Left lung (tissue), 10 donors: Measurements from ENCODE around the gene FMNL3. TPM values are rescaled to one million over a fixed set of nuclear protein-coding genes. Genes with fewer than 3 reads are reported as not detected.

Source experiments
- ATAC-seq: fragments of 200-7000 bp; cut with Tn5 transposase; one replicate; pipeline ENCODE4 v1.9.1; 2020; ENCODE audit warnings: moderate library complexity
- DNase-seq, 4 donors: peaks; one replicate each; pipeline ENCODE4 v3.0.0-alpha.2; 2013 to 2020
- H3K27ac ChIP-seq, 2 donors: fragments of 200-600 bp; sonication (generic) in 1 of 2; one replicate each; pipeline versions ENCODE4 v1.5.0 to v1.8.0; 2020 to 2021
- H3K27me3 ChIP-seq, 2 donors: fragments of 200-600 bp; sonication (generic) in 1 of 2; one replicate each; pipeline versions ENCODE4 v1.5.0 to v1.8.0; 2020 to 2021
- H3K36me3 ChIP-seq, 2 donors: fragments of 200-600 bp; sonication (generic) in 1 of 2; one replicate each; pipeline versions ENCODE4 v1.5.0 to v1.8.0; 2020 to 2021
- H3K4me1 ChIP-seq, 2 donors: fragments of 200-600 bp; one replicate each; pipeline ENCODE4 v1.8.0; 2021
- H3K4me3 ChIP-seq, 2 donors: fragments of 200-600 bp; sonication (generic) in 1 of 2; one replicate each; pipeline versions ENCODE4 v1.5.0 to v1.8.0; 2020 to 2021; ENCODE audit warnings: mild to moderate bottlenecking in 1 of 2
- H3K9me3 ChIP-seq, 2 donors: fragments of 200-600 bp; sonication (generic) in 1 of 2; one replicate each; pipeline versions ENCODE4 v1.5.0 to v1.8.0; 2020 to 2021
- intact Hi-C, 2 donors: fragments of 100-400 bp; cut with DNase I; formaldehyde crosslinking; loops; one replicate each; pipeline versions ENCODE4 v1.11.2 to v1.14.2; 2022
- polyA plus RNA-seq, 6 donors: library from polyadenylated mRNA; unstranded; fragments of 120-200 nt; gene quantifications; one replicate each; pipeline ENCODE4 v1.2.1, GENCODE V29; 2013; ENCODE audit not compliant: insufficient read length in 6 of 6
- total RNA-seq, 2 donors: library from RNA; stranded (reverse); fragmentation: NEBNext Ultra II Directional; extraction: Animal tissue kit (Norgen Biotek cat#: 25700); gene quantifications; one replicate each; pipeline ENCODE4 v1.2.1, GENCODE V29; 2021
- TF ChIP-seq, protein P1 (sequence below), 2 donors: fragments of 200-600 bp; sonication (generic) in 1 of 2; IDR thresholded peaks; one replicate each; pipeline versions ENCODE4 v1.5.0 to v1.8.0; 2021; ENCODE audit warnings: antibody characterized with exemption in 2 of 2
- donor health status: DM: no; HTN: yes; CAD: no.
- donor health status: DM: no; HTN: no; CAD: no.

FMNL3 gene
- total and polyA plus RNA-seq, 8 donors = 30.0 to 61.7 (median 57.5) TPM

DNA sequence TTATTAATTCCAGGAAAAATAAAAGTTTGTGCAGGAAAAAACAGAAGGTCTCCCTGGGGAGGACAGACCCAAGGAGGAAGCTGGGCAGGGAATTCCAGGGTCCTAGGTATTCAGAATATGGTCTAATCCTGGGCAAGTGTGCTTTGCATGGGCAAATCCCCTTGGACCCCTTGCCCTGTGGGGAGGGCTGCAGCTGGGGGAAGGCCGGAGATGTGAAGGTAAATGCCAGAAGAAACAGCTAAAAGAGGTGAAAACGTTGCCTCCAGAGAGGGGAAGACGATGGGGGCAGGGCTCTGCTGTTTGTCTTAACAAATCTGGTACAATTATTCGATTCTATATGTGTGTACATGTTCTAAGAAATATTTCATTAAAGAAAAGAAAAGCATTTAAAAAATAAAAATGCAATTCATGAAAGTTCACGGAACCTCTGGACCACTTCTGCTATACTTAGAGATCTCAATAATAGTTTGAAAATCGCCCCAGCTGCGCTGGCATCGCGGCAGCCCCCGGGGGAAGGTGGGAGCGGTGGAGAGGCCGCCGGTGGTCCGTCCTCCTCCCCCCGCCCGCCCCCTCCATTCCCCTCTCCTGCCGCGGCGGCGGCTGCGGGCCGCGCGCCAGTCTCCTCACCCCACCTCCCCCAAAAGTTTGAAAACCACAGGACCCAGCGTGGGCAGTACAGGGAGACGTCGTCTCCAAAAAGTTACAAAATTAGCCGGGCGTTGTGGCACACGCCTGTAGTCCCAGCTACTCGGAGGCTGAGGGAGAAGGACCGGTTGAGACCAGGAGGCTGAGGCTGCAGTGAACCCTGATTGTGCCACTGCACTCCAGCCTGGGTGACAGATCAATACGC, 85.3 kb downstream of the FMNL3 start:
- Histone ChIP-seq H3K9me3 (no peaks in the 10 kb centered on the region), H3K4me1 (peaks cover 11 to 28% of the 10 kb centered on the region in 2 donors), H3K27ac (peak overlapping the region in 1 of 2 donors; percentile 77), H3K36me3 (no peaks in the 10 kb centered on the region), H3K4me3 (peak overlapping the region; percentile 46 to 56), H3K27me3 (peaks cover 0 to 33% of the 10 kb centered on the region in 2 donors)
- ATAC-seq = peak; percentile 5
- TF ChIP-seq, protein P1, sequence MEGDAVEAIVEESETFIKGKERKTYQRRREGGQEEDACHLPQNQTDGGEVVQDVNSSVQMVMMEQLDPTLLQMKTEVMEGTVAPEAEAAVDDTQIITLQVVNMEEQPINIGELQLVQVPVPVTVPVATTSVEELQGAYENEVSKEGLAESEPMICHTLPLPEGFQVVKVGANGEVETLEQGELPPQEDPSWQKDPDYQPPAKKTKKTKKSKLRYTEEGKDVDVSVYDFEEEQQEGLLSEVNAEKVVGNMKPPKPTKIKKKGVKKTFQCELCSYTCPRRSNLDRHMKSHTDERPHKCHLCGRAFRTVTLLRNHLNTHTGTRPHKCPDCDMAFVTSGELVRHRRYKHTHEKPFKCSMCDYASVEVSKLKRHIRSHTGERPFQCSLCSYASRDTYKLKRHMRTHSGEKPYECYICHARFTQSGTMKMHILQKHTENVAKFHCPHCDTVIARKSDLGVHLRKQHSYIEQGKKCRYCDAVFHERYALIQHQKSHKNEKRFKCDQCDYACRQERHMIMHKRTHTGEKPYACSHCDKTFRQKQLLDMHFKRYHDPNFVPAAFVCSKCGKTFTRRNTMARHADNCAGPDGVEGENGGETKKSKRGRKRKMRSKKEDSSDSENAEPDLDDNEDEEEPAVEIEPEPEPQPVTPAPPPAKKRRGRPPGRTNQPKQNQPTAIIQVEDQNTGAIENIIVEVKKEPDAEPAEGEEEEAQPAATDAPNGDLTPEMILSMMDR (IDR thresholded peaks at IDR 0.05) = no peak
- DNase-seq = no peak
- intact Hi-C loops = no loop called here

DNA sequence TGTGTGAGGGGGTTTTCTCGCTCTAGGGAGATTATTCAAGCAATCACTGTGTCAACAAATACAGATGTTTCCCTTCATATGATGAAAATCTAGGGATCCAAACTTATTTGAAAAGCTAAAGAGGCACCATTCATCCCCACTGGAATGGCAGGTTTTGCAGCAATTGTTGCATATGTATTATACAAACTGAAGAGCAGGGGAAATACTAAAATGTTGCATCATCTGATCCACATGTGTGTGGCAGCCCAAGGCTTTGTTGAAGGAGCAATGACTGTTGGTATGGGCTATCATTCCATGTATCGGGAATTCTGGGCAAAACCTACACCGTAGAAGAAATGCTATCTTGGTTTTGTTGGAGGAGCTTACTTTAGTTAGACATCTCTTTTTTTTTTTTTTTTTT, 87.9 kb downstream of the FMNL3 start:
- Histone ChIP-seq H3K9me3 (no peaks in the 10 kb centered on the region), H3K27me3 (peaks cover 0 to 34% of the 10 kb centered on the region in 2 donors), H3K4me1 (peaks cover 11 to 24% of the 10 kb centered on the region in 2 donors), H3K4me3 (no peak overlapping the region), H3K36me3 (no peaks in the 10 kb centered on the region), H3K27ac (no peak overlapping the region)
- no peak for ATAC-seq
- intact Hi-C loops = no loop called here
- TF ChIP-seq, protein P1 (IDR thresholded peaks at IDR 0.05) = no peak
- DNase-seq = peak in 1 of 4 donors; percentile 36

DNA sequence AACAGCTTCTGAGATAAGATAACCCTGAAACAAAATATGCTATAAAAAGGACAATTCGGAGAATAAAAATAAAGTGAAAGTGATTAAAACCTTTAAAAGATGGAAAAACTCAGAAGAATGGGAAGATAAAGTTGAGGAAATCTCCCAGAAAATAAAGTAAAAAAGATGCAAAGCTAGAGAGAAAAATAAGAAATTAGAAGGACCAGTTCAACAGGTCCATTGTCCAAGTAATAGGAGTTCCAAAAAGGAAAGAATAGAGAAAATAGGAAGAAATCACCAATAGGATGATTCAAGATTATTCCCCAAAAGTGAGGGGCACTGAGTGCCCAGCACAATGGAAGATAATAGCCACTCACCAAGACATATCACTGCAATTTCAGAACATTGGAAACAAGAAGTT, 88.6 kb downstream of the FMNL3 start:
- ATAC-seq (no peak), DNase-seq (no peak)
- intact Hi-C loops = no loop called here
- H3K27me3 ChIP-seq = peaks cover 0 to 34% of the 10 kb centered on the region in 2 donors
- H3K27ac ChIP-seq = no peak overlapping the region
- H3K4me3 ChIP-seq = no peak overlapping the region
- TF ChIP-seq, protein P1 (IDR thresholded peaks at IDR 0.05) = no peak
- H3K4me1 ChIP-seq = peaks cover 11 to 18% of the 10 kb centered on the region in 2 donors
- no peaks in the 10 kb centered on the region for H3K9me3 ChIP-seq
- no peaks in the 10 kb centered on the region for H3K36me3 ChIP-seq

DNA sequence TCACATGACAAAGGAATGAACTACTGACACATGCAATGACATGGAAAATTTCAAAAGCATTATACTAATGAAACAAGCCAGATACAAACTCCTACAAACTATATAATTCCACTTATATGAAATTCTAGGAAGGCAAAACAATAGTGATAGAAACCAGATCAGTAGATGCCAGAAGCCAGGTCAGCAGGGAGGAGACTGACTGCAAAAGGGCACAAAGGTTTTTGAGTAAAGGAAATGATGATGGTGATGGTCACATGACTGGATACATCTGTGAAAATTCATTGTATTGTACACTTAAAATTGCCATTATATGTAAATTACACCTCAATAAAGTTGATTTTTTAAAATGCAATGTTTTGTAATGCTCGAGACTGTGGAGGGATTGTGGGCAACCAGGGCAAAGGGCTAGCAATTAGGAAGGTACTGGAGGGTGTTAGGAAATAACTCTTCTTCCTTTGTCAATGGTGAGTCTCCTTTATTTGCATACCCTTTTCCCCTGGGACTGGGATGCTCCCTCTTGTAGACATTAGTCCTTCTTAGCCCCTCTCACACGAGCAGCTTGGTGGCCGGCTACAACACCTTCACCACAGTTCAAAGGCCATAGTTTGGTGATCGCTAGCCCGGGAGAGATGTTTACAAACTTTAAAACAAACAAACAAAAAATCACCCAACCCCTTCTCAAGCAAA, 90.5 kb downstream of the FMNL3 start:
- DNase-seq = no peak

More for the DNA sequence above, 90.5 kb downstream of the FMNL3 start:
- H3K4me1 ChIP-seq = peaks cover 2 to 4% of the 10 kb centered on the region in 2 donors
- peaks cover 0 to 23% of the 10 kb centered on the region in 2 donors for H3K27me3 ChIP-seq
- no peak for ATAC-seq
- H3K9me3 ChIP-seq = no peaks in the 10 kb centered on the region
- TF ChIP-seq, protein P1 (IDR thresholded peaks at IDR 0.05) = no peak
- no peak overlapping the region for H3K4me3 ChIP-seq
- no peaks in the 10 kb centered on the region for H3K36me3 ChIP-seq
- no peak overlapping the region for H3K27ac ChIP-seq
- intact Hi-C loops = no loop called here
